ENCODE data around the gene PTPA. TPM values are rescaled to one million over a fixed set of nuclear protein-coding genes. Genes with fewer than 3 reads are reported as not detected.
"Not testable (repeated sequence)": the region's sequence is repeated elsewhere in the genome, so short reads cannot be mapped to it uniquely, and the experiment has no call there.

PTPA gene
- total RNA-seq, 1 donor, result 20.0 TPM

GRCh38 chr9:129112526-129112925, 1.3 kb downstream of the PTPA start:
- Histone ChIP-seq H3K4me1 (ENCODE audit: insufficient read depth, low read length) (peaks cover 49% of the 10 kb centered on the region), H3K4me3 (ENCODE audit: low read length) (peak overlapping the region; percentile 97)
- not testable (repeated sequence) for H3K9me3 ChIP-seq (ENCODE audit: low read depth, low read length); H3K27me3 ChIP-seq (ENCODE audit: insufficient read depth, low read length)

GRCh38 chr9:129113645-129114304, 2.6 kb downstream of the PTPA start:
- H3K27me3 ChIP-seq (ENCODE audit: insufficient read depth, low read length), result no peaks in the 10 kb centered on the region

GRCh38 chr9:129118799-129119198, 7.6 kb downstream of the PTPA start:
- Histone ChIP-seq H3K27me3 (ENCODE audit: insufficient read depth, low read length) (no peaks in the 10 kb centered on the region), H3K4me3 (ENCODE audit: low read length) (no peak overlapping the region), H3K4me1 (ENCODE audit: insufficient read depth, low read length) (peaks cover 15% of the 10 kb centered on the region), H3K9me3 (ENCODE audit: low read depth, low read length) (no peaks in the 10 kb centered on the region)

More at GRCh38 chr9:129113645-129114304, 2.6 kb downstream of the PTPA start:
- H3K4me1 ChIP-seq (ENCODE audit: insufficient read depth, low read length), result peaks cover 49% of the 10 kb centered on the region
- no peak overlapping the region for H3K4me3 ChIP-seq (ENCODE audit: low read length)
- no peaks in the 10 kb centered on the region for H3K9me3 ChIP-seq (ENCODE audit: low read depth, low read length)

GRCh38 chr9:129121483-129121882, 10.3 kb downstream of the PTPA start:
- H3K9me3 ChIP-seq (ENCODE audit: low read depth, low read length), result no peaks in the 10 kb centered on the region
- no peak overlapping the region for H3K4me3 ChIP-seq (ENCODE audit: low read length)
- no peaks in the 10 kb centered on the region for H3K4me1 ChIP-seq (ENCODE audit: insufficient read depth, low read length)
- H3K27me3 ChIP-seq (ENCODE audit: insufficient read depth, low read length), result no peaks in the 10 kb centered on the region

GRCh38 chr9:129122133-129122532, 10.9 kb downstream of the PTPA start:
- Histone ChIP-seq H3K9me3 (ENCODE audit: low read depth, low read length) (no peaks in the 10 kb centered on the region), H3K27me3 (ENCODE audit: insufficient read depth, low read length) (no peaks in the 10 kb centered on the region), H3K4me1 (ENCODE audit: insufficient read depth, low read length) (no peaks in the 10 kb centered on the region), H3K4me3 (ENCODE audit: low read length) (no peak overlapping the region)

GRCh38 chr9:129122976-129123375, 11.8 kb downstream of the PTPA start:
- H3K4me3 ChIP-seq (ENCODE audit: low read length); H3K9me3 ChIP-seq (ENCODE audit: low read depth, low read length); H3K27me3 ChIP-seq (ENCODE audit: insufficient read depth, low read length); H3K4me1 ChIP-seq (ENCODE audit: insufficient read depth, low read length): not testable (repeated sequence)

- no peaks in the 10 kb centered on the region for H3K27me3 ChIP-seq (ENCODE audit: insufficient read depth, low read length)
- H3K4me3 ChIP-seq (ENCODE audit: low read length), result no peak overlapping the region
- H3K9me3 ChIP-seq (ENCODE audit: low read depth, low read length), result no peaks in the 10 kb centered on the region
- H3K4me1 ChIP-seq (ENCODE audit: insufficient read depth, low read length), result no peaks in the 10 kb centered on the region
Measured at GRCh38 chr9:129124506-129125069, 13.4 kb downstream of the PTPA start.

- Histone ChIP-seq H3K9me3 (ENCODE audit: low read depth, low read length) (no peaks in the 10 kb centered on the region), H3K4me3 (ENCODE audit: low read length) (no peak overlapping the region), H3K4me1 (ENCODE audit: insufficient read depth, low read length) (no peaks in the 10 kb centered on the region), H3K27me3 (ENCODE audit: insufficient read depth, low read length) (no peaks in the 10 kb centered on the region)
Measured at GRCh38 chr9:129125478-129125877, 14.3 kb downstream of the PTPA start.

- peaks cover 6% of the 10 kb centered on the region for H3K4me1 ChIP-seq (ENCODE audit: insufficient read depth, low read length)
- H3K27me3 ChIP-seq (ENCODE audit: insufficient read depth, low read length), result no peaks in the 10 kb centered on the region
Measured at GRCh38 chr9:129126749-129127618, 15.8 kb downstream of the PTPA start.

GRCh38 chr9:129128689-129129088, 17.5 kb downstream of the PTPA start:
- Histone ChIP-seq H3K4me1 (ENCODE audit: insufficient read depth, low read length) (peaks cover 6% of the 10 kb centered on the region), H3K27me3 (ENCODE audit: insufficient read depth, low read length) (no peaks in the 10 kb centered on the region), H3K9me3 (ENCODE audit: low read depth, low read length) (no peaks in the 10 kb centered on the region), H3K4me3 (ENCODE audit: low read length) (no peak overlapping the region)

More at GRCh38 chr9:129126749-129127618, 15.8 kb downstream of the PTPA start:
- H3K4me3 ChIP-seq (ENCODE audit: low read length), result no peak overlapping the region
- no peaks in the 10 kb centered on the region for H3K9me3 ChIP-seq (ENCODE audit: low read depth, low read length)

GRCh38 chr9:129130271-129130670, 19.1 kb downstream of the PTPA start:
- H3K27me3 ChIP-seq (ENCODE audit: insufficient read depth, low read length); H3K4me1 ChIP-seq (ENCODE audit: insufficient read depth, low read length); H3K9me3 ChIP-seq (ENCODE audit: low read depth, low read length); H3K4me3 ChIP-seq (ENCODE audit: low read length): not testable (repeated sequence)

GRCh38 chr9:129130791-129131190, 19.6 kb downstream of the PTPA start:
- Histone ChIP-seq H3K4me3 (ENCODE audit: low read length) (no peak overlapping the region), H3K9me3 (ENCODE audit: low read depth, low read length) (no peaks in the 10 kb centered on the region), H3K4me1 (ENCODE audit: insufficient read depth, low read length) (peaks cover 6% of the 10 kb centered on the region), H3K27me3 (ENCODE audit: insufficient read depth, low read length) (no peaks in the 10 kb centered on the region)

GRCh38 chr9:129131300-129132145, 20.3 kb downstream of the PTPA start:
- H3K4me1 ChIP-seq (ENCODE audit: insufficient read depth, low read length), result peaks cover 6% of the 10 kb centered on the region
- no peaks in the 10 kb centered on the region for H3K9me3 ChIP-seq (ENCODE audit: low read depth, low read length)
- no peaks in the 10 kb centered on the region for H3K27me3 ChIP-seq (ENCODE audit: insufficient read depth, low read length)
- H3K4me3 ChIP-seq (ENCODE audit: low read length), result no peak overlapping the region

- Histone ChIP-seq H3K9me3 (ENCODE audit: low read depth, low read length) (no peaks in the 10 kb centered on the region), H3K4me3 (ENCODE audit: low read length) (no peak overlapping the region), H3K4me1 (ENCODE audit: insufficient read depth, low read length) (peaks cover 6% of the 10 kb centered on the region), H3K27me3 (ENCODE audit: insufficient read depth, low read length) (no peaks in the 10 kb centered on the region)
Measured at GRCh38 chr9:129133082-129133481, 21.9 kb downstream of the PTPA start.

- Histone ChIP-seq H3K4me3 (ENCODE audit: low read length) (no peak overlapping the region), H3K4me1 (ENCODE audit: insufficient read depth, low read length) (peaks cover 20% of the 10 kb centered on the region), H3K9me3 (ENCODE audit: low read depth, low read length) (no peaks in the 10 kb centered on the region), H3K27me3 (ENCODE audit: insufficient read depth, low read length) (no peaks in the 10 kb centered on the region)
Measured at GRCh38 chr9:129135476-129135875, 24.3 kb downstream of the PTPA start.
